ENCODE measurements around the gene CEPT1. TPM values are rescaled to one million over a fixed set of nuclear protein-coding genes. Genes with fewer than 3 reads are reported as not detected.

Gene CEPT1
- total RNA-seq, 2 donors from 2014 or later: 16.9 to 26.0 TPM

DNA sequence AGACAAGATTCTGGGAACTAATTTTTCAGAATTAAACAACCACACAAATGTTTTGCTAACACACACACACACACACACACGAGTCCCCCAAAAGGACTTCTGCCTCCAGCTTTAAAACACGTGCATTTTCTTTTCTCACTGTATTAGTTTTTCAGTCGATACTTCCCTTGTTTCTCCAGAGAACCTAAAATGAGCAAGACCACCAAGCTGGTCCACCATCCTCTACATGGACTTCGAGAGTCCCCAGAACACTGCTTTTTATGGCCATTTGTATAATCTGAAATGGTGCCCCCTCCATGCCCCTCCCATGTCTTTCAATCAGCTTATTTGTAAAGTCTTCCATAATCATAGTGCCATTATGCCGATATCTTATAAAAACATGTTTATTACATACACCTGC is 76.7 kb downstream of the CEPT1 start:
- Histone ChIP-seq H3K27me3 (no peaks in the 10 kb centered on the region), H3K36me3 (replicated peaks in 1 of 2; ENCODE audit: insufficient read depth in 1 of 2, low read depth in 2 of 2) (no peaks in the 10 kb centered on the region), H3K27ac (no peak overlapping the region), H3K4me1 (no peaks in the 10 kb centered on the region), H3K4me3 (no peak overlapping the region), H3K9me3 (no peaks in the 10 kb centered on the region)
- 75 to 81% methylated on average over 5 of the region's 5 CpGs for WGBS, 2 donors
- TF ChIP-seq, protein P1, sequence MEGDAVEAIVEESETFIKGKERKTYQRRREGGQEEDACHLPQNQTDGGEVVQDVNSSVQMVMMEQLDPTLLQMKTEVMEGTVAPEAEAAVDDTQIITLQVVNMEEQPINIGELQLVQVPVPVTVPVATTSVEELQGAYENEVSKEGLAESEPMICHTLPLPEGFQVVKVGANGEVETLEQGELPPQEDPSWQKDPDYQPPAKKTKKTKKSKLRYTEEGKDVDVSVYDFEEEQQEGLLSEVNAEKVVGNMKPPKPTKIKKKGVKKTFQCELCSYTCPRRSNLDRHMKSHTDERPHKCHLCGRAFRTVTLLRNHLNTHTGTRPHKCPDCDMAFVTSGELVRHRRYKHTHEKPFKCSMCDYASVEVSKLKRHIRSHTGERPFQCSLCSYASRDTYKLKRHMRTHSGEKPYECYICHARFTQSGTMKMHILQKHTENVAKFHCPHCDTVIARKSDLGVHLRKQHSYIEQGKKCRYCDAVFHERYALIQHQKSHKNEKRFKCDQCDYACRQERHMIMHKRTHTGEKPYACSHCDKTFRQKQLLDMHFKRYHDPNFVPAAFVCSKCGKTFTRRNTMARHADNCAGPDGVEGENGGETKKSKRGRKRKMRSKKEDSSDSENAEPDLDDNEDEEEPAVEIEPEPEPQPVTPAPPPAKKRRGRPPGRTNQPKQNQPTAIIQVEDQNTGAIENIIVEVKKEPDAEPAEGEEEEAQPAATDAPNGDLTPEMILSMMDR (IDR thresholded peaks at IDR 0.05): no peak
- no peak for TF ChIP-seq POLR2A (IDR thresholded peaks at IDR 0.05)
- DNase-seq (no peak), ATAC-seq (no peak)
- intact Hi-C loops (cut with DNase I): no loop called here

DNA sequence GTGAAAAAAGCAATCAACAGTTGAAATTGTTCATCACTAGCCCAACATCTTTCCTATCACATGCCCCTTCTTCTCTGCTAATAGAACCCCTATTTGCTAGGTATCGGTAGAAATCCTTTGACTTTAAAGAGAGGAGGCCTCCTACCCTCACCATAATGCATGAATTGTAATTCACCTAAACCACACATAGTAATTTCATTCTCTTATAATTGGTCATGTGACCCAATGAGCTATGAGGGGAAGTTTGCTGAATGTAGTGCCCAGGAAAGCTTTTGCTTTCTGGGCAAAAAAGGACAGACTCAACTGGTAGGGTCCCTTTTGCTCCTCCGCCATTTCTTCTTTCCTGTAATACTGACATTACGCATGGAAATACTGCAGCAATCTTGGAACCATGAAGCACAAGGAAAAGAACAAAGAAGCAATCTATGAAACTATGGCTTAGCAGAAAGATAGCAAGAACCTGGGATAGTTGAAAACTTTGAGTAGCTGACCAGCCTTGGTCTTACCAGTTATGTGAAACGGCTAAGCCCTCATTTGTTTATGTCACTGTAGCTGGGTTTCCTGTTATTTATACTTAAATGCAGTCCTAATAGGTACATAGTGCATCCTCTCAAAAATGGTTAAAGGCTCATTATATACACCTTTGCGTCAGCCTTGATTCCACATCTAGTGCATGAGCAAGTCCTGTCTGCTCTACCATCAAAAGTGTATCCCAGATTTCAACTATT is 77.3 kb downstream of the CEPT1 start:
- TF ChIP-seq POLR2A (IDR thresholded peaks at IDR 0.05): no peak
- TF ChIP-seq, protein P1 (IDR thresholded peaks at IDR 0.05): no peak
- DNase-seq (no peak), ATAC-seq (no peak)
- intact Hi-C loops (cut with DNase I): no loop called here
- no peaks in the 10 kb centered on the region for H3K36me3 ChIP-seq (replicated peaks in 1 of 2; ENCODE audit: insufficient read depth in 1 of 2, low read depth in 2 of 2)
- no peaks in the 10 kb centered on the region for H3K9me3 ChIP-seq
- WGBS, 2 donors: 71 to 76% methylated on average over 5 of the region's 5 CpGs
- H3K27me3 ChIP-seq: no peaks in the 10 kb centered on the region
- H3K27ac ChIP-seq: no peak overlapping the region
- peaks cover 1% of the 10 kb centered on the region for H3K4me1 ChIP-seq
- no peak overlapping the region for H3K4me3 ChIP-seq

DNA sequence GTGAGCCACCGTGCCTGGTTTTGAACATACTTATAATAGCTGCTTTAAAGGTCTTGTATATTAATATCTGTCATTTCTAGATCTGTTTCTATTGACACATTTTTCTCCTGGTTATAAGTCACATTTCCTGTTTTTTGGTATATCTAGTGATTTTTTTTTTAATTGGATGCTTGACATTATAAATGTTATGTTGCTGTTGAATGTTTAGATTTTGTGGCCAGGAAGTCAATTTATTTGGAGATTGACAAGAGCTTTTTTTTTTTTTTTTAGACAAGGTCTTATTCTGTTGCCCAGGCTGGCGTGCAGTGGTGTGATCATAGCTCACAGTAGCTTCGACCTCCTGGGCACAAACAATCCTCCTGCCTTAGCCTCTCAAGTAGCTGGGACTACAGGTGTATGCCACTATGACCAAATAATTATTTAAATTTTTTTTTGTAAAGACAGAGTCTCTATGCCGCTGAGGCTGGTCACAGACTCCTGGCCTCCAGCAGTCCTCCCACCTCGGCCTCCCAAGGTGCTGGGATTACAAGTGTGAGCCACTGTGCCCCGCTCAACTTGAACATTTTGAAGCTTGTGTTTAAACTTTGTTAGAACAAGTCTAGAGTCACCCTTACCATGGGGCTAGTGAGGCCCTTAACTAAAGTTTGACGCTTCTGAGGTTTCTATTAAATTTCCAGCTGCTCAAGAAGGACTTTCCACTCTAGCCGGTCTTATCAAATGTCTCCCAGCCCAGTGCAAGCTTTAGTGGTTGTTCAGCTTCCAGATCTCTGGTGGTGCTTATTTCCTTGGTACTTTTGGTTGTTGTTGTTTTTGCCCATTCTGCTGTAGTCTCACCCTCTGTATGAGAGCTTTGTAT is 78.9 kb downstream of the CEPT1 start:
- ATAC-seq: no peak
- no peak for DNase-seq
- TF ChIP-seq, protein P1 (IDR thresholded peaks at IDR 0.05): no peak
- TF ChIP-seq POLR2A (IDR thresholded peaks at IDR 0.05): no peak
- H3K36me3 ChIP-seq (replicated peaks in 1 of 2; ENCODE audit: insufficient read depth in 1 of 2, low read depth in 2 of 2): no peaks in the 10 kb centered on the region
- intact Hi-C loops (cut with DNase I): no loop called here
- H3K4me1 ChIP-seq: peaks cover 9% of the 10 kb centered on the region
- no peak overlapping the region for H3K27ac ChIP-seq
- H3K27me3 ChIP-seq: no peaks in the 10 kb centered on the region
- no peaks in the 10 kb centered on the region for H3K9me3 ChIP-seq
- WGBS, 2 donors: 88 to 90% methylated on average over 8 of the region's 8 CpGs
- H3K4me3 ChIP-seq: no peak overlapping the region

DNA sequence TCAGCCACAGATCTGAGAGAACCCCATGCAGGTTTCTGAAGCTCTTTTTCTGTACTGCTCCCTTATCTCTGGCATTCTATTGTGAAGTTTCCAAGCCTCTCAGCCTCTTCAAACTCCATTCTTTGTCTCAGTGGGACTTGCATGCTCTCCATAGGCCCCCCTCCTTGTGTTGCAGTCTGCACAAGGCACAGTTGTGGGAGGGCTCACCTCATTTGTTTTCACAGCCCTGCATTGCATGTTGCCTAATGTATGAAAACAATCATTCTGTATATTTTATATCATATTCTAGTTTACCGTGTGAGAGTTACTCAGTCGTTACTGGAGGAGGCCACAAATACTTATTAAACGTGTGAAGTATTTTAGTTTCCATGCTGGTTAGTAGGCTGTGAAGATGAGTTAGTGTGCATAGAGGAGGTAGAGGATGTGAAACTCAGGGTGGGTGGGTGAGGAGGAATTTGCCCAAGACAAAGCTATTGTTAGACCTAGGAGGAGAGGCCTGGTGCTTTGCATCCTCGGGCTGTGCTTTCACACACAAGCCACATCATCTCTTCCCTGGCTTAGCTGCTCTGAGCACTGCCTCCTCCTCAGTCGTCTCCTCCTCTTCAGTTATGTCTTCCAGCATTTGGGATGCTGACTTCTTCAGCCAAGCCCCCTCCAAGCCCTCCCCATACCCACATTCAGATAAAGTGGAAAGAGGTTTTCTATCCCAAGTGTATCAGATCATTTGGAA is 79.7 kb downstream of the CEPT1 start:
- 76 to 85% methylated on average over 5 of the region's 5 CpGs for WGBS, 2 donors
- Histone ChIP-seq H3K9me3 (no peaks in the 10 kb centered on the region), H3K27me3 (no peaks in the 10 kb centered on the region), H3K36me3 (replicated peaks in 1 of 2; ENCODE audit: insufficient read depth in 1 of 2, low read depth in 2 of 2) (no peaks in the 10 kb centered on the region), H3K4me1 (peaks cover 9% of the 10 kb centered on the region), H3K27ac (no peak overlapping the region), H3K4me3 (no peak overlapping the region)
- intact Hi-C loops (cut with DNase I): no loop called here
- DNase-seq: no peak
- ATAC-seq: no peak
- no peak for TF ChIP-seq POLR2A (IDR thresholded peaks at IDR 0.05)
- TF ChIP-seq, protein P1 (IDR thresholded peaks at IDR 0.05): no peak

Measured in body of pancreas (tissue), 4 donors.